AG09319 (cell line): ENCODE results near the gene AFM.

Experiments
- DNase-seq: peaks from one replicate; pipeline ENCODE4 v3.0.0-alpha.2; 2010; ENCODE audit warnings: low read depth; ENCODE audit errors: extremely low read depth
- CTCF ChIP-seq: IDR thresholded peaks from 2 replicates; pipeline ENCODE4 v1.5.1; 2011; ENCODE audit warnings: low read depth, mild to moderate bottlenecking, inconsistent platforms, low read length, moderate library complexity

The AFM gene

DNA sequence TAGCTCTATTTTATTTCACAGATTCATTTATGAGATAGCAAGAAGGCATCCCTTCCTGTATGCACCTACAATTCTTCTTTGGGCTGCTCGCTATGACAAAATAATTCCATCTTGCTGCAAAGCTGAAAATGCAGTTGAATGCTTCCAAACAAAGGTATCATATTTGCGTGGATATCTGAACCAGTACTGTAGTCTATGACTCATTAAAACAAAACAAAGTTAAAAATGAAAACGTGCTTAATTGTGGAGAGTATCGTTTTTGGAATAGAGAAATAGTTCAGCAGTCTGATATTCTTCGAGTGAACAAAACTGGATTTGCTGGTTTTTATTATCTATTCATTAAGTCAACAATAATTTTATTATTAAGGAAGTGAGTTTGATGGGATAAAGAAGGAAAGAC lies 39.3 kb upstream of the AFM start:
- no peak for TF ChIP-seq CTCF
- no peak for DNase-seq

DNA sequence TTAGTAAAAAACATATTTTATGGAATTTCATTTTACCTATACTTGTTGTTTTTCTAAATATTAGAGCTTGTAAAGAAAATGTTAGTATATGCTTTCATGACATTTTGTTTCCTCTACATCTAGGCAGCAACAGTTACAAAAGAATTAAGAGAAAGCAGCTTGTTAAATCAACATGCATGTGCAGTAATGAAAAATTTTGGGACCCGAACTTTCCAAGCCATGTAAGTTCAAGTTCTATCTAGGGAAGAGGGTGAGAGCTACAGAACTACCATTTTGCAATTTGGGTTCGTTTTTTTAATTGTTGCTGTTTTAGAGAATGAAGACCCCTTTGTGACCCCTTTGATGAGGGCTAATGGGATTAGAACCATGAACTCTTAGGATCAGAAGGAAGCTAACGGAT lies 38.3 kb upstream of the AFM start:
- TF ChIP-seq CTCF: no peak
- DNase-seq: no peak

DNA sequence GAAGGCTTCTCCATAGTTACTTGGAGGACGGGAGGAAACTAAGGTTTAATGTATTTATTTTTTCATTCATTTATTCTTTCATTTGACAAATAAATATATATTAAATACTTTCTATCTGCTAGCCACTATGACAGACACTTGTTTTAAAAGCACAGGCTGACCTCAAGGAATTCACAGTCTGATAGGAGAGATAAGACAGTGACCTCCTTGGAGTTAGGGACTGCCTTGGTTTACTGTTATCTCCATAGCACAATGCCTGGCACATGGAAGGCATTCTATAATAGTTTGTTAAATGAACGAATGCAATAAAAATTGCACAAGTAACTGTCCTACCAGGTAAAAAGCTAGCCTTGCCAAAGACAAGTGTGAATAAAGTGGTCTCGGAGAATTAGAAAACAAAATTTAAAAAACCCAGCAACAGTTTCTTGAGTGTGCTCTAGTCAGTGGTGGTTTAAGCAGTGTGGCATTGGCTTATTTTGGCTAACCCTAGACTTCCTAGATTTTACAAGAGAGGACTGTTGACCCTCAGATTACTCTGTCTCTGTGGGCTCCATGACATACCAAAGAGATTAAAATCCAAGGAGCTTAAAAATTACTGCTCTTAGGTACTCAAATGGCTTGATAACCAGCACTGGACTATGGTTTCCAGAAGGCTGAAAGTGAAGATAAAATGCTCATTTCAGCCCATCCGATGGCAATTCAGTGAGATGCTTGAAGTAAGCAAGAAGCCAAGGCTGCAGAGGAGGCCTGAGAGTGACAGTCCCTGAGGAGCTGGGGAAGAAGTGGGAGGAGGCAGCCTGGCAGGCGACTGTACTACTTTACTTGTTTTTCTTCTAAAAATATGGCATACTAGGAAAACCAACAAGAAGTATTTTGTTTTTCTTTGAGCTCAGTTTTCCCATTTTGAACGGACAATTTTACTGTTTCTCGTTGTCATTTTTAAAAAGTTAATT lies 35.9 kb upstream of the AFM start:
- no peak for TF ChIP-seq CTCF
- no peak for DNase-seq

- DNase-seq: peak; percentile 19
- peak; percentile 72 for TF ChIP-seq CTCF
These were observed 35.1 kb upstream of the AFM start for GRCh38 chr4:73446336-73446938.

GRCh38 chr4:73447671-73448070 lies 33.9 kb upstream of the AFM start:
- no peak for TF ChIP-seq CTCF
- no peak for DNase-seq

GRCh38 chr4:73448448-73449203 lies 32.9 kb upstream of the AFM start:
- no peak for TF ChIP-seq CTCF
- DNase-seq: no peak
